Measurements from ENCODE around the gene SS18L1.

SS18L1 gene

GRCh38 chr20:62168890-62169435, 25.4 kb downstream of the SS18L1 start:
- no peak overlapping the region for H3K27ac ChIP-seq (ENCODE audit: low read depth, low read length)
- no peak overlapping the region for H3K9ac ChIP-seq (ENCODE audit: low read length)
- no peaks in the 10 kb centered on the region for H4K20me1 ChIP-seq (ENCODE audit: low read depth, low read length)
- no peaks in the 10 kb centered on the region for H3K36me3 ChIP-seq (ENCODE audit: low read length)
- no peaks in the 10 kb centered on the region for H3K79me2 ChIP-seq (ENCODE audit: insufficient read depth, low read length)
- H3K9me2 ChIP-seq (replicated peaks; ENCODE audit: insufficient read depth, low read length) = no peaks in the 10 kb centered on the region
- no peaks in the 10 kb centered on the region for H3K9me3 ChIP-seq (ENCODE audit: insufficient read depth, low read length)
- no peak overlapping the region for H3K4me3 ChIP-seq (ENCODE audit: insufficient read depth, low read length, poor library complexity, severe bottlenecking)
- H3K4me2 ChIP-seq (ENCODE audit: low read depth, low read length, poor library complexity, severe bottlenecking) = no peak overlapping the region
- no peak overlapping the region for H2AFZ ChIP-seq (ENCODE audit: low read depth, low read length, severe bottlenecking)
- H3K27me3 ChIP-seq (ENCODE audit: low read length) = no peaks in the 10 kb centered on the region
- H3F3A ChIP-seq (ENCODE audit: insufficient read depth) = no peaks in the 10 kb centered on the region
- TF ChIP-seq EZH2phosphoT487 (conservative IDR thresholded peaks at IDR 0.05; ENCODE audit: low read length) = no peak
- TF ChIP-seq CTCF (IDR thresholded peaks at IDR 0.05; ENCODE audit: insufficient read depth, low read length, poor library complexity, severe bottlenecking) = no peak

GRCh38 chr20:62170536-62170935, 27.0 kb downstream of the SS18L1 start:
- Histone ChIP-seq H3K9me2 (replicated peaks; ENCODE audit: insufficient read depth, low read length) (no peaks in the 10 kb centered on the region), H3K4me3 (ENCODE audit: insufficient read depth, low read length, poor library complexity, severe bottlenecking) (no peak overlapping the region), H4K20me1 (ENCODE audit: low read depth, low read length) (no peaks in the 10 kb centered on the region), H3K9me3 (ENCODE audit: insufficient read depth, low read length) (no peaks in the 10 kb centered on the region), H3K27ac (ENCODE audit: low read depth, low read length) (no peak overlapping the region), H3K27me3 (ENCODE audit: low read length) (no peaks in the 10 kb centered on the region), H2AFZ (ENCODE audit: low read depth, low read length, severe bottlenecking) (no peak overlapping the region), H3K9ac (ENCODE audit: low read length) (no peak overlapping the region), H3K4me2 (ENCODE audit: low read depth, low read length, poor library complexity, severe bottlenecking) (no peak overlapping the region), H3F3A (ENCODE audit: insufficient read depth) (no peaks in the 10 kb centered on the region), H3K79me2 (ENCODE audit: insufficient read depth, low read length) (no peaks in the 10 kb centered on the region), H3K36me3 (ENCODE audit: low read length) (no peaks in the 10 kb centered on the region)
- no peak for TF ChIP-seq EZH2phosphoT487 (conservative IDR thresholded peaks at IDR 0.05; ENCODE audit: low read length)
- TF ChIP-seq CTCF (IDR thresholded peaks at IDR 0.05; ENCODE audit: insufficient read depth, low read length, poor library complexity, severe bottlenecking) = no peak

GRCh38 chr20:62171245-62171644, 27.7 kb downstream of the SS18L1 start:
- Histone ChIP-seq H3K27me3 (ENCODE audit: low read length) (no peaks in the 10 kb centered on the region), H3K36me3 (ENCODE audit: low read length) (no peaks in the 10 kb centered on the region), H4K20me1 (ENCODE audit: low read depth, low read length) (no peaks in the 10 kb centered on the region)

More at GRCh38 chr20:62171245-62171644, 27.7 kb downstream of the SS18L1 start:
- Histone ChIP-seq H3K9me2 (replicated peaks; ENCODE audit: insufficient read depth, low read length) (no peaks in the 10 kb centered on the region), H3K9ac (ENCODE audit: low read length) (no peak overlapping the region), H3K4me2 (ENCODE audit: low read depth, low read length, poor library complexity, severe bottlenecking) (no peak overlapping the region), H3F3A (ENCODE audit: insufficient read depth) (no peaks in the 10 kb centered on the region), H3K27ac (ENCODE audit: low read depth, low read length) (no peak overlapping the region), H3K9me3 (ENCODE audit: insufficient read depth, low read length) (no peaks in the 10 kb centered on the region), H2AFZ (ENCODE audit: low read depth, low read length, severe bottlenecking) (no peak overlapping the region), H3K4me3 (ENCODE audit: insufficient read depth, low read length, poor library complexity, severe bottlenecking) (no peak overlapping the region), H3K79me2 (ENCODE audit: insufficient read depth, low read length) (no peaks in the 10 kb centered on the region)
- TF ChIP-seq CTCF (IDR thresholded peaks at IDR 0.05; ENCODE audit: insufficient read depth, low read length, poor library complexity, severe bottlenecking) = no peak
- no peak for TF ChIP-seq EZH2phosphoT487 (conservative IDR thresholded peaks at IDR 0.05; ENCODE audit: low read length)

Data from SU-DHL-6 (cell line).